Sigmoid colon (tissue), 3 donors: ENCODE measurements around the gene NAA40.
A peak's percentile ranks its signal among the peaks of the same experiment; 100 is the strongest.

Source experiments
- CTCF ChIP-seq, 4 experiments: fragments of 450-650 bp in 3 of 4; fragments of 200-600 bp in 1 of 4; IDR thresholded peaks; one replicate each; pipeline ENCODE4 v1.5.1; 2016 to 2019; ENCODE audit warnings: antibody characterized with exemption in 4 of 4, mild to moderate bottlenecking in 3 of 4, moderate library complexity in 2 of 4
- POLR2A ChIP-seq, 2 donors: fragments of 450-650 bp; IDR thresholded peaks; one replicate each; pipeline ENCODE4 v1.6.1; 2016; ENCODE audit warnings: antibody characterized with exemption in 2 of 2, mild to moderate bottlenecking in 2 of 2, moderate library complexity in 2 of 2

DNA sequence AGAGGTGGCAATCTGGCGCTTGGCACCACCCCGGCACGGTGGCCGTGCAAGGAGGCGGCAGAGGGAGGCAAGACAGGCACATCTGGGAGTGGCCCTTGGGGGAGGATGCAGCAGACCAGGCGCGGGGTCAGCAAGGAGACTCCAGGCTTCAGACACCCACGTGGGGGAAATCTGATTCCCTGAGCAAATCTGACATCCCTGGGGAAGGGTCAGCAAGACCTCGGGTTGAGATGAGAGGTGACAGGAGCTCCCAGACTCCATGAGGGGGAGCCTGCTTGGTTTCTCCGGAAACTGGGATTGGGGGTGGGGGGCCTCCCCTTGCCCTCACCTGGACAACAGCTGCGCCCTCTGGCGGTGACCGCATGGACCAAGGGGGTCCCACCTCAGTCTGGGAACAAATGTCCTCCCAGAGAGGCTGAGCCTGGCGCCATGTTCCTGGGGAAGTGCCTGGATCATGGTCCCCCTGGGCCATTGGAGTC, 17.8 kb upstream of the NAA40 start:
- TF ChIP-seq POLR2A (IDR thresholded peaks at IDR 0.05) (no peak), CTCF (IDR thresholded peaks at IDR 0.05) (peak in 3 of 4 experiments; percentile 10 to 40 (median 23))
